Measurements from ENCODE around the gene AKT1. TPM values are rescaled to one million over a fixed set of nuclear protein-coding genes. Genes with fewer than 3 reads are reported as not detected.

Gene AKT1
- polyA plus RNA-seq, 1 experiment: 104 TPM

GRCh38 chr14:104810316-104810715 lies 14.8 kb upstream of the AKT1 start:
- H3K4me3 ChIP-seq (ENCODE audit: low read depth, low read length): no peak overlapping the region
- CTCF ChIA-PET: interaction anchor here (1.2 to 1.4 kb wide), 2 partner anchors 16 to 42 kb away, joined by 4 read pairs; no protein-coding TSS in a partner anchor
- POLR2A ChIA-PET: no interaction called here
- H3K27me3 ChIP-seq (ENCODE audit: control insufficient read depth, insufficient read depth, low read length): no peaks in the 10 kb centered on the region
- TF ChIP-seq CTCF (IDR thresholded peaks at IDR 0.05; ENCODE audit: low read depth, low read length): no peak
- DNase-seq (ENCODE audit: low read depth, low spot score): no peak
- no peak overlapping the region for H3K27ac ChIP-seq (ENCODE audit: low read depth, low read length)
- no peaks in the 10 kb centered on the region; the same call in 1 of the 2 replicates for H3K9me3 ChIP-seq (ENCODE audit: control insufficient read depth, insufficient read depth, low read length)

- Histone ChIP-seq H3K27ac (ENCODE audit: low read depth, low read length) (no peak overlapping the region), H3K9me3 (ENCODE audit: control insufficient read depth, insufficient read depth, low read length) (no peaks in the 10 kb centered on the region), H3K27me3 (ENCODE audit: control insufficient read depth, insufficient read depth, low read length) (no peaks in the 10 kb centered on the region), H3K4me3 (ENCODE audit: low read depth, low read length) (no peak overlapping the region)
- no peak for TF ChIP-seq CTCF (IDR thresholded peaks at IDR 0.05; ENCODE audit: low read depth, low read length)
- no peak for DNase-seq (ENCODE audit: low read depth, low spot score)
- ChIA-PET POLR2A (no interaction called here), CTCF (no interaction called here)
These were observed 12.9 kb upstream of the AKT1 start for GRCh38 chr14:104808456-104808855.

GRCh38 chr14:104806625-104807465 lies 11.3 kb upstream of the AKT1 start:
- ChIA-PET POLR2A (no interaction called here), CTCF (no interaction called here)
- H3K27me3 ChIP-seq (ENCODE audit: control insufficient read depth, insufficient read depth, low read length): no peaks in the 10 kb centered on the region
- no peaks in the 10 kb centered on the region; the same call in 1 of the 2 replicates for H3K9me3 ChIP-seq (ENCODE audit: control insufficient read depth, insufficient read depth, low read length)
- TF ChIP-seq CTCF (IDR thresholded peaks at IDR 0.05; ENCODE audit: low read depth, low read length): no peak
- no peak for DNase-seq (ENCODE audit: low read depth, low spot score)
- H3K27ac ChIP-seq (ENCODE audit: low read depth, low read length): no peak overlapping the region
- no peak overlapping the region for H3K4me3 ChIP-seq (ENCODE audit: low read depth, low read length)

- DNase-seq (ENCODE audit: low read depth, low spot score): no peak
- peak overlapping the region; percentile 31 for H3K27ac ChIP-seq (ENCODE audit: low read depth, low read length)
- TF ChIP-seq CTCF (IDR thresholded peaks at IDR 0.05; ENCODE audit: low read depth, low read length): no peak
- H3K4me3 ChIP-seq (ENCODE audit: low read depth, low read length): no peak overlapping the region
- H3K9me3 ChIP-seq (ENCODE audit: control insufficient read depth, insufficient read depth, low read length): no peaks in the 10 kb centered on the region; the same call in 1 of the 2 replicates
- ChIA-PET POLR2A (no interaction called here), CTCF (no interaction called here)
- no peaks in the 10 kb centered on the region for H3K27me3 ChIP-seq (ENCODE audit: control insufficient read depth, insufficient read depth, low read length)
These were observed 10.5 kb upstream of the AKT1 start for GRCh38 chr14:104805941-104806624.

- ChIA-PET POLR2A (no interaction called here), CTCF (no interaction called here)
- TF ChIP-seq CTCF (IDR thresholded peaks at IDR 0.05; ENCODE audit: low read depth, low read length): no peak
These were observed 9.8 kb upstream of the AKT1 start for GRCh38 chr14:104805326-104805678.

More at GRCh38 chr14:104805326-104805678, 9.8 kb upstream of the AKT1 start:
- no peaks in the 10 kb centered on the region for H3K27me3 ChIP-seq (ENCODE audit: control insufficient read depth, insufficient read depth, low read length)
- no peak overlapping the region for H3K4me3 ChIP-seq (ENCODE audit: low read depth, low read length)
- peak; percentile 65 for DNase-seq (ENCODE audit: low read depth, low spot score)
- no peak overlapping the region for H3K27ac ChIP-seq (ENCODE audit: low read depth, low read length)
- H3K9me3 ChIP-seq (ENCODE audit: control insufficient read depth, insufficient read depth, low read length): no peaks in the 10 kb centered on the region; the same call in 1 of the 2 replicates
